Stimulated activated CD8-positive, alpha-beta memory T cell treated with anti-CD3 and anti-CD28 coated beads, Interleukin-7, amount 100 ng/mL, for 1 hour (primary cell): ENCODE results near the gene SH2D1B.
"Not testable (repeated sequence)": the region's sequence is repeated elsewhere in the genome, so short reads cannot be mapped to it uniquely, and the experiment has no call there.

Source experiments
- DNase-seq, 2 donors: peaks; one replicate each; pipeline ENCODE4 v3.0.0-alpha.2; 2020; ENCODE audit warnings: low read depth in 2 of 2

The SH2D1B gene

GRCh38 chr1:162363823-162364222, 48.1 kb downstream of the SH2D1B start:
- DNase-seq: no peak

- no peak for DNase-seq
These were observed 50.6 kb downstream of the SH2D1B start for GRCh38 chr1:162361349-162361748.

GRCh38 chr1:162360874-162361260, 51.1 kb downstream of the SH2D1B start:
- DNase-seq: no peak

- DNase-seq: no peak
These were observed 51.6 kb downstream of the SH2D1B start for GRCh38 chr1:162360237-162360873.

GRCh38 chr1:162359523-162360236, 52.3 kb downstream of the SH2D1B start:
- no peak for DNase-seq

GRCh38 chr1:162358928-162359327, 53.0 kb downstream of the SH2D1B start:
- DNase-seq: no peak

- DNase-seq: no peak
These were observed 54.2 kb downstream of the SH2D1B start for GRCh38 chr1:162357681-162358266.

GRCh38 chr1:162353702-162354101, 58.2 kb downstream of the SH2D1B start:
- DNase-seq: no peak

GRCh38 chr1:162353078-162353477, 58.9 kb downstream of the SH2D1B start:
- no peak for DNase-seq

- DNase-seq: not testable (repeated sequence)
These were observed 60.1 kb downstream of the SH2D1B start for GRCh38 chr1:162351874-162352273.

- no peak for DNase-seq
These were observed 60.6 kb downstream of the SH2D1B start for GRCh38 chr1:162351246-162351842.

- DNase-seq: no peak
These were observed 62.2 kb downstream of the SH2D1B start for GRCh38 chr1:162349635-162350330.

GRCh38 chr1:162347281-162347680, 64.7 kb downstream of the SH2D1B start:
- no peak for DNase-seq
